Lower leg skin (tissue), 4 donors: Measurements from ENCODE around the gene UTP14C. TPM values are rescaled to one million over a fixed set of nuclear protein-coding genes. Genes with fewer than 3 reads are reported as not detected.

Experiments
- DNase-seq, 2 donors: peaks; one replicate each; pipeline ENCODE4 v3.0.0-alpha.2; 2019; ENCODE audit warnings: low spot score in 2 of 2
- H3K4me3 ChIP-seq: fragments of 200-600 bp; sonication (generic); 2 replicates; pipeline ENCODE4 v1.5.1; 2017; ENCODE audit warnings: mild to moderate bottlenecking, low read depth; ENCODE audit not compliant: poor library complexity, severe bottlenecking
- CTCF ChIP-seq, 3 donors: fragments of 450-650 bp; IDR thresholded peaks; one replicate each; pipeline ENCODE4 v1.5.1; 2016; ENCODE audit warnings: antibody characterized with exemption in 3 of 3, mild to moderate bottlenecking in 3 of 3, moderate library complexity in 2 of 3
- POLR2A ChIP-seq, 2 donors: fragments of 450-650 bp; IDR thresholded peaks; one replicate each; pipeline ENCODE4 v1.6.1; 2016 to 2017; ENCODE audit warnings: antibody characterized with exemption in 2 of 2, mild to moderate bottlenecking in 1 of 2, moderate library complexity in 1 of 2
- WGBS, 2 donors: methylation state at CpG; one replicate each; pipeline ENCODE4 v1.1.5; 2018; 5-methylcytosine and 5-hydroxymethylcytosine counted together
- intact Hi-C: fragments of 100-400 bp; cut with DNase I; formaldehyde crosslinking; loops from one replicate; pipeline ENCODE4 v1.15.0; 2023; ENCODE audit warnings: low total_unique reads
- total RNA-seq, 4 donors: library from RNA; depleted of rRNA; stranded (reverse); fragments of >200 nt; gene quantifications; one replicate each; pipeline ENCODE4 v1.1.0, GENCODE V29; 2016

Gene UTP14C
- total RNA-seq, 4 donors from 2014 or later, result 7.0 to 12.1 (median 9.3) TPM

DNA sequence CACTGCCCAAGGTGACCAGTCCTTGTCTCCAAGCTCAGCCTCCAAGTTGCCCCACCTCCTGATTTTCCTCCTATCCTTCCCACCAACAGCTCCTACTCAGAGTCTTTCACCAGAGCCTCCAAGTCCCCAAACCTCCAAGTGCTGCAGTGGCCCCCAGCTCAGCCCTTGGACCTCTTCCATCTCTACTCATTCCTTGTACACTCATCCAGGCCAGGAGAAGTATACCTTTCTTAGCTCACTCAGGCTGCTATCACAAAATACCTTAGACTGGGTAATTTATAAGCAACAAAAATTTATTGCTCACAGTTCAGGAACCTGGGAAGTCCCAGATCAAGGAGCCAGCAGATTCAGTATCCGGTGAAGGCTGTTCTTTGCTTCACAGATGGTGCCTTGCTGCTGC is 24.6 kb upstream of the UTP14C start:
- no peak overlapping the region for H3K4me3 ChIP-seq
- 50 to 64% methylated on average over 1 of the region's 1 CpG for WGBS, 2 donors
- TF ChIP-seq CTCF (IDR thresholded peaks at IDR 0.05), result no peak
- no peak for TF ChIP-seq POLR2A (IDR thresholded peaks at IDR 0.05)
- intact Hi-C loops, result loop anchor here (5.0 kb wide), 1 partner anchor 127 kb away; the partner anchor contains the start of gene NEK5
- no peak for DNase-seq

- DNase-seq, result no peak
- 44 to 51% methylated on average over 3 of the region's 3 CpGs for WGBS, 2 donors
- TF ChIP-seq CTCF (IDR thresholded peaks at IDR 0.05) (peak in 1 of 3 donors; percentile 26), POLR2A (IDR thresholded peaks at IDR 0.05) (no peak)
- intact Hi-C loops, result no loop called here
- no peak overlapping the region for H3K4me3 ChIP-seq
Measured at GRCh38 chr13:52001120-52001731, 23.3 kb upstream of the UTP14C start.

DNA sequence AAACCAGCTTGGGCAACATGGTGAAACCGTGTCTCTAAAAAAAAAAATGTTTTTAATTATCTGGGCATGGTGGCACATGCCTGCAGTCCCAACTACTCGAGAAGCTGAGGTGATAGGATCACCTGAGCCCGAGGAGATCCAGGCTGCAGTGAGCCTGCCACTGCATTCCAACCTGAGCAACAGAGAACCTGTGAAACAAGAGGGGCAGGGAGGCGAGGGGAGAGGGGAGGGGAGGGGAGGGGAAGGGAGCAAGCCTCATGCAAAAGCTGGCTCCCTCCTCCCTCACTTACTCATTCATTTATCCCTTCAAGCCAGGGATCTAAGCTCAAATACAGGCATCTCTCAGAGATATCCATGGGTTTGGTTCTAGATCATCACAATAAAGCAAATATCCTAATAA is 22.1 kb upstream of the UTP14C start:
- no peak overlapping the region for H3K4me3 ChIP-seq
- no peak for DNase-seq
- intact Hi-C loops, result no loop called here
- TF ChIP-seq CTCF (IDR thresholded peaks at IDR 0.05), result no peak
- no peak for TF ChIP-seq POLR2A (IDR thresholded peaks at IDR 0.05)
- WGBS, 2 donors, result 28 to 33% methylated on average over 3 to 4 of the region's 4 CpGs

DNA sequence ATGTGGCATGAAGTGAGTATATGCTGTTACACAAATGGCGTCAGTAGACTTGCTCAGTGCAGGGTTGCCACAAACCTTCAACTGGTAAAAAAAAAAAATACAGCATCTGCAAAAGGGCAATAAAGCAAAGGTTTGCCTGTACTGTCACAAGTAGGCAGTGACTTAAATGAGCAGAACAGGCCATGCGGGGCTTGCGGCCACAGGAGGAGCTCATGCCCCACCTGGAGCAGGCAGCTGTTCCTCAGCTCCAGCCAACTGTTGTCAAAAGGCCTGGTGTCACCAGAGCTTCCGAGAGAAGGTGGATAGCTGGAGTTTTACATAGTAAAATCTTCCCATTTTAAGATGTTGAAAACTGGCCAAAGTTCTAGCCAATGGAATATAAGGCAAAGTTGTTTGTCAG is 20.9 kb upstream of the UTP14C start:
- intact Hi-C loops, result no loop called here
- no peak overlapping the region for H3K4me3 ChIP-seq
- TF ChIP-seq POLR2A (IDR thresholded peaks at IDR 0.05) (no peak), CTCF (IDR thresholded peaks at IDR 0.05) (no peak)
- no peak for DNase-seq
- 89 to 92% methylated on average over 4 of the region's 4 CpGs for WGBS, 2 donors

- intact Hi-C loops, result no loop called here
- H3K4me3 ChIP-seq, result no peak overlapping the region
- TF ChIP-seq CTCF (IDR thresholded peaks at IDR 0.05) (no peak), POLR2A (IDR thresholded peaks at IDR 0.05) (no peak)
- no peak for DNase-seq
- WGBS, 2 donors, result 87 to 92% methylated on average over 7 of the region's 7 CpGs
Measured at GRCh38 chr13:52004511-52005170, 19.9 kb upstream of the UTP14C start.
